Activated CD4-positive, alpha-beta T cell treated with anti-CD3 and anti-CD28 coated beads, Interleukin-2, amount 50 U/mL, for 24 hours (primary cell): ENCODE data around the gene PLEKHG2.
A peak's percentile ranks its signal among the peaks of the same experiment; 100 is the strongest.

Source experiments
- DNase-seq, 2 donors: peaks; one replicate each; pipeline ENCODE4 v3.0.0-alpha.2; 2020; ENCODE audit warnings: low read depth in 1 of 2, low spot score in 1 of 2

Gene PLEKHG2

GRCh38 chr19:39384839-39385568 lies 27.5 kb upstream of the PLEKHG2 start:
- no peak for DNase-seq

GRCh38 chr19:39385629-39386411 lies 26.6 kb upstream of the PLEKHG2 start:
- DNase-seq, result no peak

- no peak for DNase-seq
These were observed 25.9 kb upstream of the PLEKHG2 start for GRCh38 chr19:39386557-39386956.

- DNase-seq, result no peak
These were observed 23.8 kb upstream of the PLEKHG2 start for GRCh38 chr19:39388657-39389056.

- no peak for DNase-seq
These were observed 22.6 kb upstream of the PLEKHG2 start for GRCh38 chr19:39389631-39390414.

- DNase-seq, result peak in 1 of 2 donors; percentile 73
These were observed 22.1 kb upstream of the PLEKHG2 start for GRCh38 chr19:39390451-39390750.

- DNase-seq, result peak; percentile 82 to 95
These were observed 21.6 kb upstream of the PLEKHG2 start, which contains the start of the genes MED29 and PAF1 for GRCh38 chr19:39390751-39391437. MED29 (plus strand) TSS chr19:39391378; CDS start chr19:39391423, 45 bp downstream. PAF1 (minus strand) TSS chr19:39391106; CDS start chr19:39390864, 242 bp downstream.

GRCh38 chr19:39397360-39398296 lies 14.8 kb upstream of the PLEKHG2 start:
- DNase-seq, result peak; percentile 91 to 92

- peak in 1 of 2 donors; percentile 59 for DNase-seq
These were observed 14.1 kb upstream of the PLEKHG2 start for GRCh38 chr19:39398297-39398864.

GRCh38 chr19:39399668-39400050 lies 12.8 kb upstream of the PLEKHG2 start:
- no peak for DNase-seq

GRCh38 chr19:39400061-39400460 lies 12.4 kb upstream of the PLEKHG2 start:
- no peak for DNase-seq

- DNase-seq, result no peak
These were observed 11.4 kb upstream of the PLEKHG2 start for GRCh38 chr19:39401070-39401548.

GRCh38 chr19:39401549-39402345 lies 10.7 kb upstream of the PLEKHG2 start:
- DNase-seq, result peak in 1 of 2 donors; percentile 69

- peak in 1 of 2 donors; percentile 82 for DNase-seq
These were observed 9.8 kb upstream of the PLEKHG2 start for GRCh38 chr19:39402346-39403300.

GRCh38 chr19:39403331-39404312 lies 8.8 kb upstream of the PLEKHG2 start:
- DNase-seq, result peak; percentile 84 to 93

- DNase-seq, result no peak
These were observed 7.1 kb upstream of the PLEKHG2 start for GRCh38 chr19:39405261-39405957.
